Memory B cell (primary cell): ENCODE results near the gene PIGQ.

Experiments
- ATAC-seq: fragments of 150-1000 bp; cut with Tn5 transposase; 2 replicates; pipeline ENCODE4 v1.10.0; 2021; ENCODE audit warnings: low read depth, mild to moderate bottlenecking, moderate library complexity
- DNase-seq, 2 donors: peaks; one replicate each; pipeline ENCODE4 v3.0.0; 2022; ENCODE audit warnings: low spot score in 2 of 2
- H3K27ac Mint-ChIP-seq: one replicate; pipeline ENCODE4 v1.8.0; 2022; ENCODE audit warnings: mild to moderate bottlenecking, moderate library complexity, mixed read lengths
- H3K27me3 Mint-ChIP-seq: one replicate; pipeline ENCODE4 v1.8.0; 2022; ENCODE audit warnings: mixed read lengths
- H3K36me3 Mint-ChIP-seq: one replicate; pipeline ENCODE4 v1.8.0; 2022; ENCODE audit warnings: mild to moderate bottlenecking, mixed read lengths
- H3K4me1 Mint-ChIP-seq: one replicate; pipeline ENCODE4 v1.8.0; 2022; ENCODE audit warnings: mixed read lengths
- H3K4me3 Mint-ChIP-seq: one replicate; pipeline ENCODE4 v1.8.0; 2022; ENCODE audit warnings: mild to moderate bottlenecking, moderate library complexity, mixed read lengths
- H3K9me3 Mint-ChIP-seq: one replicate; pipeline ENCODE4 v1.8.0; 2022; ENCODE audit warnings: mixed read lengths

The PIGQ gene

DNA sequence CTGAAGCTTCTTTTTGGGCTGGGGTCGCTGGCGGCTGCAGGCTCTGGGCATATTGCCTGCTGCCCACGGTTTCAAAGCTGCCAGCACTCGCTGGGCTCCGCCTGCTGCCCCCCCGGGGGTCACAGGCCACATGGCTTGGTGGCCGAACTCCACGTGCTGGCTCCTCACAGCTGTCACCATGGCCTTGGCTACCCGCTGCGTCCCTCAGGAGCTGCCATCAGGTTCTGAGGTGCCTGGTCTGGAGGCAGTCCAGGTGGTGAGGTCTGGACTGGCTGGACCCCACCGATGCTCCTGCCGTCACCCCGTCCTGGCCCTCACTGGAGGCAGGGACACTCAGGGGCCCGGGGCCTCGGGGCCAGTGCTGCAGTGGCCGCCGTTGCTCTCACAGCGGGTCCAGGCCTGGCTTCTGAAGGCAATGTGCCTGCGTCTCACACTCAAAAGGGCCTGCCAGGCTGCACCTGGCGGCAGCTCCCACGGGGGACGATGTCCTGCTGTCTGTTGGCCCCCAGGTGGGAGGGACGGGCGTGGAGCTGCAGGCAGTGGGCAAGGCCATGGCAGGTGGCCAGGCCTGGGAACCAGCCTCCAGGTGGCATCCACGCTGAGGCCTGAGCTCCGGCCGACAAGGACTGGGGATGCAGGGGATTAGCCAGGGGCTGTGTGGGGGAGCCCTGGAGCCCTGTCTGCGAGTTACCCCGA lies 29.0 kb upstream of the PIGQ start:
- ATAC-seq = no peak
- no peaks in the 10 kb centered on the region for H3K9me3 Mint-ChIP-seq
- H3K36me3 Mint-ChIP-seq = no peaks in the 10 kb centered on the region
- peaks cover 4% of the 10 kb centered on the region for H3K4me1 Mint-ChIP-seq
- DNase-seq = no peak
- no peak overlapping the region for H3K4me3 Mint-ChIP-seq
- H3K27ac Mint-ChIP-seq = no peak overlapping the region
- no peaks in the 10 kb centered on the region for H3K27me3 Mint-ChIP-seq

DNA sequence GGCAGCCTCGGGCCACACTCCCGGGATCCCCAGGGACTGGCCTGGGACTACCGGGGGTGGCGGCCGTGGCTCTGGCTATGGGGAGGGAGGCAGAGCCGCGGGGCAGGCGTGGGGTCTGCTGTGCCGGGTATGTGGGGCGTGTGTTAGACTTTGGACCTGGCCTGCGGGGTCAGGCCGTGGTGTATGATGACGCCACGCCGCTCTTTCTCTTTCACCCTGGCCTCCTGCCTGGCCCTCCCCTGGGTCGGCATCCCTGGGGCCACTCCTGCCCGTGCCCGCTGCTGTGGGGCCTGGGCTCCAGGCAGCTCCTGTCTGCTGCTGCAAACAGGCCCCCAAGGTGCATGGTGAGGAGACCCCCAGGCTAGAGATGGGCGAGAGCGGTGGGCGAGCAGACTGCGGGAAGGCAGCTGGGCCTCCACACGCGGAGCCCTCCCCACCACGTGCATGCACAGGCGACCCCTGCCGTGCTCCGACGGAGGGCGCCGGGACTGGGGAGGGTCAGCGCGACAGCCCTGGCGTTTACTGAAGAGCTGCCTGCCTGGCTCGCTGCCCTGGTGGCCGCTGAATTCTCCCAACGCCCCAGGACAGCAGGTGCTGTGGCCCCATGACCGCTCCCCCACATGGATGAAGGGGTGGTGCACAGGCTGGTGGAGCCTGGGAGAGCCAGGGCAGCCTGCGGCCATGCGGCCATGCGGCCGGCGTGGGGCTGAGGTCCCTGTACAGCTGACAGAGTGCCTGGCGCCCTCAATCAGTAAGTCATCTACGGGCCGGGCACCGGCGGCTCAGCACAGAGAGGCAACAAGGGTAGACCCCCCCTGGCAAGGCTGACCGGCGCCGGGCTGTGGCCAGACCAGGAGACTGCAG lies 26.2 kb upstream of the PIGQ start:
- Mint-ChIP-seq H3K9me3 (no peaks in the 10 kb centered on the region), H3K27me3 (no peaks in the 10 kb centered on the region), H3K36me3 (no peaks in the 10 kb centered on the region), H3K4me3 (no peak overlapping the region), H3K4me1 (peaks cover 4% of the 10 kb centered on the region), H3K27ac (no peak overlapping the region)
- DNase-seq (no peak), ATAC-seq (no peak)

DNA sequence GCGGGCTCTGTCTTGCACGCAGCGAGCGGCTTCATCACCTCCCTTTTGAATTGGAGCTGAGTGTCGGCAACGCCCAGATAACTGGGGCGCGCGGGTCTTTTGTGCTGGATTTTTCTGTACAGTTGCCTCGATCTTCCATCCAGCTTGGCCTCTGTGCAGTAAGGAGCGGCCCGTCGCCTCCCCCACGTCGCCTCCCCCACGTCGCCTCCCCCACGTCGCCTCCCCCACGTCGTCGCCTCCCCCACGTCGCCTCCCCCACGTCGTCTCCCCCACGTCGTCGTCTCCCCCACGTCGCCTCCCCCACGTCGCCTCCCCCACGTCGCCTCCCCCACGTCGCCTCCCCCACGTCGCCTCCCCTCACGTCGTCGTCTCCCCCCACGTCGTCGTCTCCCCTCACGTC lies 25.3 kb upstream of the PIGQ start:
- Mint-ChIP-seq H3K27me3 (no peaks in the 10 kb centered on the region), H3K9me3 (no peaks in the 10 kb centered on the region), H3K36me3 (no peaks in the 10 kb centered on the region), H3K4me3 (no peak overlapping the region), H3K4me1 (peaks cover 4% of the 10 kb centered on the region), H3K27ac (no peak overlapping the region)
- DNase-seq (no peak), ATAC-seq (no peak)

DNA sequence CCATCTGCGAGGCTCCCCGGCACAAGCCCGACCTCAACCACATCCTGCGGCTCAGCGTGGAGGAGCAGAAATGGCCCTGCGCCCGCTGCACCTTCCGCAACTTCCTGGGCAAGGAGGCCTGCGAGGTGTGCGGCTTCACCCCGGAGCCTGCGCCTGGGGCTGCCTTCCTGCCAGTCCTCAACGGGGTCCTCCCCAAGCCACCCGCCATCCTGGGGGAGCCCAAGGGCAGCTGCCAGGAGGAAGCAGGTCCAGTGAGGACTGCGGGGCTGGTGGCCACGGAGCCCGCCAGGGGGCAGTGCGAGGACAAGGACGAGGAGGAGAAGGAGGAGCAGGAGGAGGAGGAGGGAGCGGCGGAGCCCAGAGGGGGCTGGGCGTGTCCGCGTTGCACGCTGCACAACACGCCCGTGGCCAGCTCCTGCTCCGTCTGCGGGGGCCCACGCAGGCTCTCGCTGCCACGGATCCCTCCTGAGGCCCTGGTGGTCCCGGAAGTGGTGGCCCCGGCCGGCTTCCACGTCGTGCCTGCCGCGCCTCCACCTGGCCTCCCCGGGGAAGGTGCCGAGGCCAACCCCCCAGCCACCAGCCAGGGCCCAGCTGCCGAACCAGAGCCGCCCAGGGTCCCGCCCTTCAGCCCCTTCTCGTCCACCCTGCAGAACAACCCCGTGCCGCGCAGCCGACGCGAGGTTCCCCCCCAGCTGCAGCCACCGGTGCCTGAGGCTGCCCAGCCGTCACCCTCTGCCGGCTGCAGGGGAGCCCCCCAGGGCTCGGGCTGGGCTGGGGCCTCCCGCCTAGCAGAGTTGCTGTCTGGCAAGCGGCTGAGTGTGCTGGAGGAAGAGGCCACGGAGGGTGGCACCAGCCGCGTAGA lies 22.6 kb upstream of the PIGQ start:
- Mint-ChIP-seq H3K36me3 (no peaks in the 10 kb centered on the region), H3K4me3 (peak overlapping the region; percentile 9), H3K9me3 (no peaks in the 10 kb centered on the region), H3K27me3 (no peaks in the 10 kb centered on the region), H3K27ac (no peak overlapping the region), H3K4me1 (peaks cover 4% of the 10 kb centered on the region)
- DNase-seq (no peak), ATAC-seq (peak; percentile 72)

DNA sequence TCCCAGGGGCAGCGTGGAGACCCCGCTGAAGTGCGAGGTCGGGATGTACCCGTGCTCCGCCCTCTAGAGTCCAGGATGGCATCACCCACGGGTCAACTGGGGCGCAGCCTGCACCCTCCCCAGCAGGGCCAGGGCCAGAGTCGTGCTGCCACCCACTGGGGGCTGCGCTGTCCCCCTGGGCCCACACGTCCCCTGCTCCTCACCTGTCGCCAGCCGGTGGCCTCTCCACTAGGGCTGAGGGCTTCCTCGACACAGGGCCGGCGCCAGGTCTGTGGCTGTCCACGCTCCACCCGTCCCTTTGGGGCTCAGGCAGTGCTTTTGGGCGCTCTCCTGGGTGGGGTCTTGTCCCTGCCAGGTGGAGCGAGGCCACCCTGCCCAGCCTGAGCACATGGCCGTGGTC lies 21.2 kb upstream of the PIGQ start:
- DNase-seq (no peak), ATAC-seq (no peak)
- Mint-ChIP-seq H3K4me3 (no peak overlapping the region), H3K4me1 (peaks cover 4% of the 10 kb centered on the region), H3K36me3 (no peaks in the 10 kb centered on the region), H3K27me3 (no peaks in the 10 kb centered on the region), H3K27ac (no peak overlapping the region), H3K9me3 (no peaks in the 10 kb centered on the region)

DNA sequence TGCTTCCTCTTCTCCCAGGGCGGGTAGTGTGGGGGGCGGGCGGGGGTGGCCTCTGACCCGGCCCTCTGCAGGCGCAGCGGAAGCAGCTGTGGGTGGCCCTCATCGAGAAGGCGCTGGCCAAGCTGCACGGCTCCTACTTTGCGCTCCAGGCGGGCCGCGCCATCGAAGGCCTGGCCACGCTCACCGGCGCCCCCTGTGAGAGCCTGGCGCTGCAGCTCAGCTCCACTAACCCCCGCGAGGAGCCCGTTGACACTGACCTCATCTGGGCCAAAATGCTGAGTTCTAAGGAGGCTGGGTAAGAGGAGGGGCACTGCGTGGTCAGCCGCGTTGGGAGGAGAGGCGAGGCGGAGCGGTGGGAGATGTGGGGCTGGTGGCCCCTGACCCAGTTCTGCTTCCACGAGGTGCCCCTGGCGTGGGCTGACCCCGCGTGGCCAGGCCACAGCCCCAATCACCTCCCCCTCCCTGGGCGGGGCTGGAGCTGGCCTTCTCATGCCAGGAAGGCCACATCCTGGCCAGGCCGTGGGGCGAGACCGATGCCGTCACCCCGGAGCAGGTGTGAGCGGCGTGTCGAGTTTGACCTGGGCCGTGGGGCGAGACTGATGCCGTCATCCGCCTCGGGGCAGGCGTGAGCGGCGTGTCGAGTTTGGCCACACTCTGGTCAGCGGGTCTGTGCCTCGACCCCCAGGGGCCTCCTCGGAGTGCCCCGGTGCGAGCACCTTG lies 20.1 kb upstream of the PIGQ start:
- H3K4me1 Mint-ChIP-seq = peaks cover 3% of the 10 kb centered on the region
- no peak for DNase-seq
- peaks cover 2% of the 10 kb centered on the region for H3K36me3 Mint-ChIP-seq
- H3K27ac Mint-ChIP-seq = no peak overlapping the region
- no peak for ATAC-seq
- H3K27me3 Mint-ChIP-seq = no peaks in the 10 kb centered on the region
- no peaks in the 10 kb centered on the region for H3K9me3 Mint-ChIP-seq
- H3K4me3 Mint-ChIP-seq = no peak overlapping the region

DNA sequence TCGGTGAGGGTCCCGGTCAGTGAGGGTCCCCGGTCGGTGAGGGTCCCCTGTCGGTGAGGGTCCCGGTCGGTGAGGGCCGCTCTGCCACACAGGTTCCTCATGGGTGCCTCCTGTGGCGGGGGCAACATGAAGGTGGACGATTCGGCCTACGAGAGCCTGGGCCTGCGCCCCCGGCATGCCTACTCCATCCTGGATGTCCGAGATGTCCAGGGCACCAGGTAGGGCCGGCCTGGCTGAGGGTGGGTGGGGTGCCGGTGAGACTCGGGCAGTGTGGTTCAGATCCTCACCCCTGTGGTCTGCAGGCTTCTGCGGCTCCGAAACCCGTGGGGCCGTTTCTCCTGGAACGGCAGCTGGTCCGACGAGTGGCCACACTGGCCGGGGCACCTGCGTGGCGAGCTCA lies 18.6 kb upstream of the PIGQ start:
- Mint-ChIP-seq H3K27ac (no peak overlapping the region), H3K27me3 (no peaks in the 10 kb centered on the region), H3K36me3 (peaks cover 2% of the 10 kb centered on the region), H3K4me3 (no peak overlapping the region), H3K9me3 (no peaks in the 10 kb centered on the region), H3K4me1 (no peaks in the 10 kb centered on the region)
- no peak for DNase-seq
- ATAC-seq = no peak

DNA sequence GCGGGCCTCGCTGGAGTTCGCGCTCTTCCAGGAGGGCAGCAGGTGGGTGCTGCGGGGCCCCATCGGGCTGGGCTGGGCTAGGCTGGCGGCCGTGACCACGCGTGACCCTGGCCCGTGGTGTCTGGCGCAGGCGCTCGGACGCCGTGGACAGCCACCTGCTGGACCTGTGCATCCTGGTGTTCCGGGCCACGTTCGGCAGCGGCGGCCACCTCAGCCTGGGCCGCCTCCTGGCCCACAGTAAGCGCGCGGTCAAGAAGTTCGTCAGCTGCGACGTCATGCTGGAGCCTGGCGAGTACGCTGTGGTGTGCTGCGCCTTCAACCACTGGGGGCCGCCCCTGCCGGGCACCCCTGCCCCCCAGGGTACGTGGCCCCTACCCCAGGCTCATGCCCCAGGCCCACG lies 17.6 kb upstream of the PIGQ start:
- Mint-ChIP-seq H3K36me3 (peaks cover 2% of the 10 kb centered on the region), H3K27ac (no peak overlapping the region), H3K9me3 (no peaks in the 10 kb centered on the region), H3K4me1 (no peaks in the 10 kb centered on the region), H3K4me3 (no peak overlapping the region), H3K27me3 (no peaks in the 10 kb centered on the region)
- ATAC-seq (no peak), DNase-seq (no peak)

DNA sequence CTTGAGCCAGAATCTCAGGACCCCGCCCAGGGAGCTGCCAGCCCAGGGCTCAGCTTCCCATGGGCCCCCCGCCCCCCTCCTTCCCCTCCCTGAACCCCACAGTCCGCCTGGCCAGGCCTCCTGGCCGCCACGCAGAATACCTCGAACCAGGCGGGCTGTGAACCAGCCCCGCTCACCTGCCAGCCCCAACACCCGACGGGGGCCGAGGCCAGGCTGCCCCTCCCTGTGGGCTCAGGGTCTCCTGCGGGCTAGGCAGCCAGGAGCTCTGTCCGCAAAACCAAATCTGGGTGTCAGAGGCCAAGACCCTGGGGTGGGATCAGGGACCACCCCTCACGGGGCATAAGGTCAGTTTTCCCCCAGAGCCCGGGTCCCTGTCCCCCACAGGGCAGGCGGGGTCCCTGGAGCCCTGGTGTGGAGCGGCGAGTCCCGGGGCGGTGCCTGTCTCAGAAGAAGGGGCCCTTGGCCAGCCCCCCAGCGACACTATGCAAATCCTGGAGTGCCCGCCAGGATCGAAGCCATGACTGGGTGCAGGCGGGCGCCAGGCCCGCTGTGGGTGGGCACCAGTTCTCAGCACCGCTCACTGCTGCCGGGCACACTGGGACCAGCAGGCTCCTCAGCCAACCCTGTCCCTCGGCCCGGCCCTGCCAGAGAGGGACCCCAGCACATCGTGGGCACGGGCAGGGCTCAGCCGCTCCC lies 16.0 kb upstream of the PIGQ start:
- ATAC-seq (no peak), DNase-seq (no peak)
- Mint-ChIP-seq H3K9me3 (no peaks in the 10 kb centered on the region), H3K36me3 (peaks cover 2% of the 10 kb centered on the region), H3K27ac (no peak overlapping the region), H3K27me3 (peaks cover 6% of the 10 kb centered on the region), H3K4me1 (peaks cover 4% of the 10 kb centered on the region), H3K4me3 (no peak overlapping the region)

DNA sequence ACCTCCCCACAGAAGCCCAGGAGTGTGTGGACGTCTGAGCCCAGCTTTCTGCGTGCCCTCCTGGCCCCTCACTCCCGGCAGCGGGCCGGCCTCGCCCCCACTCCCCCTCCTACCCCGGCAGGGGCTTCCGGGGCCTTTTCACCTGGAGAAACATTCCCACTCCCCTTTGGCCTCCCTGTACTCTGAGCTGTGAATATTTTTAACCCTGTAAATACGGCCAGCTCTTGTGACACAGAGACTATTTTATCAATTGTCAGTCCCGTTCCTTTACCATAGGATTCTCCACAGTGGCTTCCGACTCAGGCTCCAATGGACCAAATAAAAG lies 15.5 kb upstream of the PIGQ start:
- Mint-ChIP-seq H3K27me3 (peaks cover 6% of the 10 kb centered on the region), H3K9me3 (no peaks in the 10 kb centered on the region), H3K4me3 (no peak overlapping the region), H3K27ac (no peak overlapping the region), H3K36me3 (peaks cover 2% of the 10 kb centered on the region), H3K4me1 (peaks cover 4% of the 10 kb centered on the region)
- no peak for DNase-seq
- no peak for ATAC-seq

DNA sequence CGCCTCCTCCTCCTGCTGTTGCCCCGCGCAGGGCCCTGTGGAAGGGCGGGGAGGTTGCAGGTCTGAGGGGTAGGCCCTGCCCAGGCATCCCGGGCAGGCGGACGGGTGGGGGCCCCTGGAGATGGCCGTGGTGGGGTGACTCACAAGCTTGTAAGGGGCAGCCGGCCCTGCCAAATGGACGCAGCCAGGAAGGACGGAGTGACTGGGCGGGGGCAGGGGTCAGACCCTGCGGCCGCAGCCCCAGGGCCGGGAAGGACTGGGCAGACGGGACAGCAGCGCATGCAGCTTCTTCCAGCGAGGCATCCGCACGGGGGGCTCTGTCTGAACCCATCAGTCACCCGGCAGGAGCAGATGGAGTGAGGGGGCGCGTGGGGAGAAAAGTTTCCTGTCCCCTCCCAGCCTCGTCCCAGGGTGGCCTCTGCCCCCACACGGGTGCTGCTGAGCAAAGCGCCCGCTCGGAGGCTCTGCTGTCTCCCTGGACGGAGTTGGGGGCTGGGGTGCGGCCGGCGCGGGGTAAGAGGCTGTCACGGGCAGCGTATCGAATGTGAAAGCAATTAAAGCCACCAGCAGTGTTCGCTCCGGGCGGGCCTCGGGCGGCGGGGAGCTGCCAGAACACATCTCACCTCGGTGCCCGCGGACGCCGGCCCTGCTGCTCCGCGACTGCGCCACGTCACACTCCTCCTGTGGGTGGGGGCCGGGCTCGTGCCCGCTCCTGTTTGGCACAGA lies 15.0 kb upstream of the PIGQ start:
- DNase-seq (no peak), ATAC-seq (no peak)
- no peak overlapping the region for H3K4me3 Mint-ChIP-seq
- no peaks in the 10 kb centered on the region for H3K9me3 Mint-ChIP-seq
- peaks cover 2% of the 10 kb centered on the region for H3K36me3 Mint-ChIP-seq
- peaks cover 4% of the 10 kb centered on the region for H3K4me1 Mint-ChIP-seq
- peaks cover 8% of the 10 kb centered on the region for H3K27me3 Mint-ChIP-seq
- H3K27ac Mint-ChIP-seq = no peak overlapping the region

DNA sequence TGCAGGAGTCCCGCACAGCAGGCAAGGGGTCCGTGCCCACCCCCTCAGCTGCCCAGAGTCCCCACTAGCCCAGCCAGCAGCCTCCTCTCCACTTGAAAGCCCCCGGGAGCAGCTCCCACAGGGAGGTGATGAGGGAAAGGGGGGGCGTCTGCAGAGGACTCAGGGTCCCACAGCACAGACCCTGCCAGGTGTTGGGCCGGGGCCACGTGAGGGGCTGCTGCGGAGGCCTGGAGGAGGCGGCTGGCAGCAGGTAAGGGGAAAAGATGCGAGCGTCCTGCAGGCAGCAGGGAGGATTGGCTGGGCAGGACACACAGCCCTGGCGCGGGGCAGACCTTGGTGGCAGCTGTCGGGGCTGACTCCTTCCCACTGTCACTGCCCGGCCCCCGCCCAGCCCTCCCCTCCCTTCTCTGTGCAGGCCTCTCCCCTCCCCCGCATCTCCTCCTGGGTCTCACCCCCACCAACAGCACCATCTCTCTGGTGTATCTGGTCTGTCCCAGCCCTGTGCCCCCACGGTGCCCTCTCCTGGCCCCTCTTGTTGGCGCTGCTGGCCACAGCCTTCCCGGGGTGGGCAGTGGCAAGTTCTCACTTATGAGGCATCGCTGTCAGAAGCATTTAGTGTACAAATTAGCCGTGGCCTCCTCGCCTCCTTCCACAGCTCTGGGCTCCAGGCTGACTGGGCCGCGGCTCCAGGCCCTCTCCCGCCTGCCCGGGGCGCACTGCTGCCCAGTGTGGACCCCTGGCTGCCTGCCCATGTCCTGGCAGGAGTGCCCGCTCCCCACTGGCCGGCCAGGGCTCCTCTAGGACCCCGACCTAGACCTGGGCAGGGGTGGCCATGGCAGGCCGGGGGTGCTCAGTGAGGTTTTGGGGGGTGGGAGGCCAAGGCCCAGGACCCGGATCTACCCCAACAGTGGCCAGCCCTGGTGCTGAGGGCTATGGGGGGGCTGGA lies 14.0 kb upstream of the PIGQ start:
- peaks cover 4% of the 10 kb centered on the region for H3K4me1 Mint-ChIP-seq

More for the DNA sequence above, 14.0 kb upstream of the PIGQ start:
- ATAC-seq = no peak
- no peak overlapping the region for H3K4me3 Mint-ChIP-seq
- peaks cover 2% of the 10 kb centered on the region for H3K36me3 Mint-ChIP-seq
- H3K27me3 Mint-ChIP-seq = peaks cover 8% of the 10 kb centered on the region
- DNase-seq = no peak
- no peaks in the 10 kb centered on the region for H3K9me3 Mint-ChIP-seq
- H3K27ac Mint-ChIP-seq = no peak overlapping the region
